Endothelial cell (in vitro differentiated cells): ENCODE measurements around the gene GSG1L. TPM values are rescaled to one million over a fixed set of nuclear protein-coding genes. Genes with fewer than 3 reads are reported as not detected.

ENCODE experiments used
- DNase-seq: peaks from one replicate; pipeline ENCODE4 v3.0.0; 2021; ENCODE audit warnings: low spot score
- H3K27ac Mint-ChIP-seq: one replicate; pipeline ENCODE4 v1.8.0; 2021; ENCODE audit warnings: mixed read lengths, inconsistent platforms; ENCODE audit not compliant: unreplicated experiment
- H3K27me3 Mint-ChIP-seq: one replicate; pipeline ENCODE4 v1.8.0; 2021; ENCODE audit warnings: mild to moderate bottlenecking, moderate library complexity, mixed read lengths, inconsistent platforms; ENCODE audit not compliant: unreplicated experiment
- H3K36me3 Mint-ChIP-seq: one replicate; pipeline ENCODE4 v1.8.0; 2021; ENCODE audit warnings: mild to moderate bottlenecking, low read depth, mixed read lengths, inconsistent platforms; ENCODE audit not compliant: unreplicated experiment
- H3K4me1 Mint-ChIP-seq: one replicate; pipeline ENCODE4 v1.8.0; 2021; ENCODE audit warnings: mild to moderate bottlenecking, mixed read lengths, inconsistent platforms; ENCODE audit not compliant: unreplicated experiment
- H3K4me3 Mint-ChIP-seq: one replicate; pipeline ENCODE4 v1.8.0; 2021; ENCODE audit warnings: mild to moderate bottlenecking, mixed read lengths, inconsistent platforms; ENCODE audit not compliant: unreplicated experiment
- H3K9me3 Mint-ChIP-seq: one replicate; pipeline ENCODE4 v1.8.0; 2021; ENCODE audit warnings: mixed read lengths, inconsistent platforms; ENCODE audit not compliant: unreplicated experiment
- CTCF ChIP-seq: fragments of 200-600 bp; sonication (generic); IDR thresholded peaks from one replicate; pipeline ENCODE4 v1.5.0; 2021; ENCODE audit warnings: antibody characterized with exemption; ENCODE audit not compliant: unreplicated experiment
- total RNA-seq: library from RNA; stranded (reverse); fragmentation: NEBNext Ultra II Directional; extraction: Animal tissue kit (Norgen Biotek cat#: 25700); gene quantifications from one replicate; pipeline ENCODE4 v1.2.1, GENCODE V29; 2021; ENCODE audit not compliant: unreplicated experiment

The GSG1L gene
- total RNA-seq, 1 donor from 2014 or later: 0.38 TPM

DNA sequence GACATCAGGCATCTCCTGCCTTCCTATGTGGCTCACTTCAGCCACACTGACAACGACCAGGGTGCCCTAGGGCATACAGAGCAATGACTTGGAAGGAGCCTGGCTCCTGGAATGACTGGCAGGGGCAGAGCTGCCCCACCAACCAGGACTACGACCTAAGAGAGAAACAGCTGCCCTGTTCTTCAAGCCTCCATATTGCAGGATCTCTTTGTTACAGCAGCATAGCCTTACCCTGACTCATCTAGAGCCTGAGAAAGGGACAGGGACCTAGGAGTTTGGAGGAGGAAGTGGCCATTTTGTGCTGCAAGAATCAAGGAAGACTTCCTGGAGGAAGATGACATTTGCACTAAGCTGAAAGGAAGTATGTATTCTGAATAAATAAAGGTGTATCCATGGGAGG lies 49.6 kb downstream of the GSG1L start:
- no peak for DNase-seq
- Mint-ChIP-seq H3K27me3 (no peaks in the 10 kb centered on the region), H3K27ac (no peak overlapping the region), H3K4me1 (no peaks in the 10 kb centered on the region), H3K4me3 (no peak overlapping the region), H3K9me3 (no peaks in the 10 kb centered on the region), H3K36me3 (no peaks in the 10 kb centered on the region)
- no peak for TF ChIP-seq CTCF

DNA sequence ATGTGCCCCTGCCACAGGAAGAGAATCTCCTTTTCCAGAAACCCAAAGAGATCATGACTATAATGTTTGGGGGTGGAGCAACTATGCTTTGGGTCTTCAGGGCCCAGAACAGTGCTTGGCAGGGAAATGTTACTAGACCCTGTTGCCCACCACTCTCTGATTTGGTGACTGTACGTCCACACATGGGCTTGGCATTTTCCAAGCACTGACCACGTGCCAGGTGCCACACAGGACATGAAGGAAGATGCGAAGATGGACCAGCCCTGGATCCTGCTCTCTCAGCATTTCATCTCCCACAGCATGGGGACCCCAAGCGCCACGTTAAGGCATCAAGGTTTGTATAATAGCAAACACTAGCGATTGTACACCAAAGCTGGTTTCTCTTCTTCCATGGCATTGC lies 50.1 kb downstream of the GSG1L start:
- no peak for DNase-seq
- H3K9me3 Mint-ChIP-seq: no peaks in the 10 kb centered on the region
- no peak overlapping the region for H3K4me3 Mint-ChIP-seq
- H3K4me1 Mint-ChIP-seq: no peaks in the 10 kb centered on the region
- no peak for TF ChIP-seq CTCF
- H3K36me3 Mint-ChIP-seq: no peaks in the 10 kb centered on the region
- no peak overlapping the region for H3K27ac Mint-ChIP-seq
- no peaks in the 10 kb centered on the region for H3K27me3 Mint-ChIP-seq

GRCh38 chr16:28011971-28012445 lies 51.5 kb downstream of the GSG1L start:
- DNase-seq: no peak
- Mint-ChIP-seq H3K27ac (no peak overlapping the region), H3K9me3 (no peaks in the 10 kb centered on the region), H3K36me3 (no peaks in the 10 kb centered on the region), H3K27me3 (no peaks in the 10 kb centered on the region), H3K4me1 (no peaks in the 10 kb centered on the region), H3K4me3 (no peak overlapping the region)
- TF ChIP-seq CTCF: no peak

- H3K4me3 Mint-ChIP-seq: no peak overlapping the region
- no peak overlapping the region for H3K27ac Mint-ChIP-seq
- TF ChIP-seq CTCF: no peak
- no peaks in the 10 kb centered on the region for H3K4me1 Mint-ChIP-seq
- H3K27me3 Mint-ChIP-seq: no peaks in the 10 kb centered on the region
- DNase-seq: no peak
- no peaks in the 10 kb centered on the region for H3K9me3 Mint-ChIP-seq
- no peaks in the 10 kb centered on the region for H3K36me3 Mint-ChIP-seq
Observed at GRCh38 chr16:28011223-28011622, 52.3 kb downstream of the GSG1L start.

- TF ChIP-seq CTCF: no peak
- Mint-ChIP-seq H3K9me3 (no peaks in the 10 kb centered on the region), H3K36me3 (no peaks in the 10 kb centered on the region), H3K27me3 (no peaks in the 10 kb centered on the region), H3K27ac (no peak overlapping the region), H3K4me3 (no peak overlapping the region), H3K4me1 (no peaks in the 10 kb centered on the region)
- no peak for DNase-seq
Observed at GRCh38 chr16:28010671-28011070, 52.8 kb downstream of the GSG1L start.
